ENCODE data around the gene ZP3. TPM values are rescaled to one million over a fixed set of nuclear protein-coding genes. Genes with fewer than 3 reads are reported as not detected.
A peak's percentile ranks its signal among the peaks of the same experiment; 100 is the strongest.
"Not testable (repeated sequence)": the region's sequence is repeated elsewhere in the genome, so short reads cannot be mapped to it uniquely, and the experiment has no call there.

Gene ZP3
- total and polyA plus RNA-seq, 7 donors: 1.4 to 4.8 (median 2.0) TPM; not detected in 1

GRCh38 chr7:76486618-76487017 is 61.9 kb downstream of the ZP3 start:
- H3K27me3 ChIP-seq; intact Hi-C loops (cut with DNase I): not testable (repeated sequence)

GRCh38 chr7:76487969-76488368 is 63.2 kb downstream of the ZP3 start:
- H3K4me1 ChIP-seq; H3K27me3 ChIP-seq; H3K4me3 ChIP-seq; H3K9me3 ChIP-seq; intact Hi-C loops (cut with DNase I); H3K27ac ChIP-seq: not testable (repeated sequence)
- peak; percentile 36 for DNase-seq
- H3K36me3 ChIP-seq: peaks cover 0 to 12% (median 0%) of the 10 kb centered on the region in 4 donors
- 80 to 82% methylated on average over 7 to 8 of the region's 13 CpGs for WGBS, 2 donors

More at GRCh38 chr7:76486618-76487017, 61.9 kb downstream of the ZP3 start:
- H3K36me3 ChIP-seq: peaks cover 0 to 21% (median 0%) of the 10 kb centered on the region in 4 donors
- H3K27ac ChIP-seq, H3K9me3 ChIP-seq, DNase-seq, H3K4me3 ChIP-seq, H3K4me1 ChIP-seq: not testable (repeated sequence)
- WGBS, 2 donors: 46 to 66% methylated on average over 2 of the region's 5 CpGs

Other genes with a start within 250 kb of the ZP3 start
- 10 to 100 TPM in 1 of 4 donors, 1 to 10 TPM in 3; 1.6 to 16.1 (median 6.3) TPM for gene SRRM3, start 223.1 kb upstream of the ZP3 start, total RNA-seq
- 1 to 10 TPM; 1.4 to 2.2 (median 1.8) TPM for gene SRRM3, start 223.1 kb upstream of the ZP3 start, polyA plus RNA-seq
- gene HSPB1, start 122.3 kb upstream of the ZP3 start, total RNA-seq: 1,000 to 10,000 TPM in 3 of 4 donors, 100 to 1,000 TPM in 1; 929 to 2,528 (median 1,357) TPM
- gene HSPB1, start 122.3 kb upstream of the ZP3 start, polyA plus RNA-seq: 100 to 1,000 TPM; 202 to 340 (median 208) TPM
- gene YWHAG, start 66.0 kb upstream of the ZP3 start, total RNA-seq: 10 to 100 TPM; 42.5 to 59.0 (median 52.3) TPM
- gene YWHAG, start 66.0 kb upstream of the ZP3 start, polyA plus RNA-seq: 10 to 100 TPM; 45.6 to 64.0 (median 62.4) TPM
- gene SSC4D, start 15.3 kb upstream of the ZP3 start, total RNA-seq: 1 to 10 TPM in 1 of 4 donors, under 1 TPM in 1, not detected in 2; 0.71 to 3.6 TPM
- gene SSC4D, start 15.3 kb upstream of the ZP3 start, polyA plus RNA-seq: 1 to 10 TPM in 1 of 3 donors, under 1 TPM in 1, not detected in 1; 0.47 to 1.2 TPM
- 10 to 100 TPM; 11.1 to 29.9 (median 17.0) TPM for gene DTX2, start 36.8 kb downstream of the ZP3 start, total RNA-seq
- gene DTX2, start 36.8 kb downstream of the ZP3 start, polyA plus RNA-seq: 10 to 100 TPM; 23.4 to 71.9 (median 37.9) TPM
- gene UPK3B, start 85.6 kb downstream of the ZP3 start, total RNA-seq: 1 to 10 TPM in 1 of 4 donors, under 1 TPM in 3; 0.27 to 3.9 (median 0.77) TPM
- 1 to 10 TPM in 1 of 3 donors, under 1 TPM in 1, not detected in 1; 0.92 to 1.9 TPM for gene UPK3B, start 85.6 kb downstream of the ZP3 start, polyA plus RNA-seq
- gene SPDYE16, start 118.3 kb downstream of the ZP3 start, total RNA-seq: 1 to 10 TPM in 1 of 4 donors, under 1 TPM in 1, not detected in 2; 0.16 to 2.5 TPM
- under 1 TPM in 2 of 3 donors, not detected in 1; 0.06 to 0.60 TPM for gene SPDYE16, start 118.3 kb downstream of the ZP3 start, polyA plus RNA-seq
- gene POMZP3, start 202.3 kb downstream of the ZP3 start, total RNA-seq: 1 to 10 TPM; 6.4 to 8.4 (median 7.3) TPM
- gene POMZP3, start 202.3 kb downstream of the ZP3 start, polyA plus RNA-seq: 10 to 100 TPM in 2 of 3 donors, 1 to 10 TPM in 1; 3.0 to 12.2 (median 10.2) TPM